GM18870 (cell line): Measurements from ENCODE around the gene CELF1.
"Not testable (repeated sequence)": the region's sequence is repeated elsewhere in the genome, so short reads cannot be mapped to it uniquely, and the experiment has no call there.

Experiments
- ATAC-seq: cut with Tn5 transposase; IDR thresholded peaks from one replicate; pipeline ENCODE4 v1.9.1; 2021; ENCODE audit warnings: moderate library complexity; ENCODE audit not compliant: unreplicated experiment

CELF1 gene

DNA sequence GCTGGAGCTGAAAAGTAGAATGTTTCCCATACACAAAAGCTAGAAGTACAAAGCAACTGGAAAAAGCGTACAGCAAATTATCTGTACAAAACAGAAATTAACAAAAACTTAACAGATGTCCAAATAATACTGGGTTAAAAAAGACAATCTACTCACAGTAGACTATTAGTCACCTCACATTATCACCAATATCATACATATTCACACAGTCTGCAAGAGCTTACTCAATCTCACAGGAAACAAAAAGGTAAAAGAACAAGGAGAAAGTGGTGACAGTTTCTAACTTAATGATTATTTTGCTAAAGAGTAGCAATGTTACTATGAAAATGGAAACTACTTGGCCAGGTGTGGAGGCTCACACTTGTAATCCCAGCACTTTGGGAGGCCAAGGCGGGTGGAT lies 11.9 kb downstream of the CELF1 start:
- ATAC-seq = no peak

DNA sequence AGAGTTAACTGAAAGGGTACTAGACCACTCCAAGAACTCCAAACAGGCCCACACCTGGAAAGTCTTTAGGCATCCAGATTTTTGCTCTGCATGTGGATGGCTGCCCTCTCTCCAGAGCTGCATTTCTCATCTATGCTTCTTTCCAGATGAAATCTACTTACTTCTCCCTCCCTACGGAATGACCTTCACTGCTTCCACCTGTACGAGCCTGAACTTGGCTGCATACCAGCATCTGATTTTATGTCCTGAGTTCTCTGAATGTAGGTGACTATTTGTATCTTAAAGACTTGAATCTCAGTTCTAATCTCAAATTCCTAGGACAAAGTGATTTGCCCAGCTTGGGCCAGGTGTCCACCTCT lies 13.3 kb downstream of the CELF1 start:
- ATAC-seq = no peak

DNA sequence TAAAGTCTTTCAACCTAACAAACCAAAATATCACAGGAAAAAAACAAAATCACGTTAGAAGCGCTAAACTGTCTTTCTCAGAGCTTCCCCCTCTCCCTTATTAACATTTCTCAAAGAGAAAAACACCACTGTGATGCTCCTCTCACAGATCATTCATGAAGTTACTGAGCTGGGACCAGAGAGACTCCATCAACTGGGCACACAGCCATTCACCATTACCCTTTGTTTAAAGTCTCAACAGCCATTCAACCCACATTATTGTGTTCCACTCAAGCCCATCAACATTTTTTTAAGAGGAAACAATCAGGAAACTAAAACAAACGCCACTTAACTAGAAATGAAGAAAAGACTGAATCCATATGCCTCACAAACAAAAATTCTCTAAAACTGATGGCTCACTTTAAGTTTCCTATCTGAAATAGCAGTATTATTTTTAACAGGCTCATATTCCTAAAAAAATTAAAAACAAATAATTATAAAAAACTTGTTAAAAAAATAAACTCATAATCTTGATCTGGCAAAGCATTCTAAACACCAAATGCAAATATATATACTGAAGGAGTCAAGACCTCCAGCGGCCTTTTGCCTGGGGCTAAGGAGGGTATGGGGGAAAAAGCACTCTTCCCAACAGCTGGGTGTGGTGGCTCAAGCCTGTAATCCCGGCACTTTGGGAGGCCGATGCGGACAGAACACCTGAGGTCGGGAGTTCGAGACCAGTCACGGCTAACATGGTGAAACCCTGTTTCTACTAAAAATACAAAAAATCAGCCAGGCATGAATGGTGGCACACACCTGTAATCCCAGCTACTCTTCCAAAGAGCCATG lies 14.0 kb downstream of the CELF1 start:
- ATAC-seq = no peak

DNA sequence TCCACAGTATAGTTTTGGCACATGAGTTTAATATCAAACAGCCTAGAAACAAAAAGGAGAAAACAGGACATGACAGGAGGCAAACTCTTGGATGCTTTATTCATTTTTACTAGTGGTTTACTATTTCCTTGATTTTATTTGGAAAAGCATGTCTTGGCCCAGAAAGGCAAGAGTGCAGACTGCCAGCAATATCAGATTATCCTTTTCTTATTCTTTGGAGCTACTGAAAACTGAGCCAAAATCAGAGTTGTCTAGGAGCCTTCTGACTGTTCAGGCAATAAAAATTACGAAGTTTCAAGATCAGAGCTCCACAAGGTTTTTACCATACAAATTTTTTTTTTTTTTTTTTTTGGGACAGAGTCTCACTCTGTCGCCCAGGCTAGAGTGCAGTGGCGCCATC lies 16.0 kb downstream of the CELF1 start:
- no peak for ATAC-seq

DNA sequence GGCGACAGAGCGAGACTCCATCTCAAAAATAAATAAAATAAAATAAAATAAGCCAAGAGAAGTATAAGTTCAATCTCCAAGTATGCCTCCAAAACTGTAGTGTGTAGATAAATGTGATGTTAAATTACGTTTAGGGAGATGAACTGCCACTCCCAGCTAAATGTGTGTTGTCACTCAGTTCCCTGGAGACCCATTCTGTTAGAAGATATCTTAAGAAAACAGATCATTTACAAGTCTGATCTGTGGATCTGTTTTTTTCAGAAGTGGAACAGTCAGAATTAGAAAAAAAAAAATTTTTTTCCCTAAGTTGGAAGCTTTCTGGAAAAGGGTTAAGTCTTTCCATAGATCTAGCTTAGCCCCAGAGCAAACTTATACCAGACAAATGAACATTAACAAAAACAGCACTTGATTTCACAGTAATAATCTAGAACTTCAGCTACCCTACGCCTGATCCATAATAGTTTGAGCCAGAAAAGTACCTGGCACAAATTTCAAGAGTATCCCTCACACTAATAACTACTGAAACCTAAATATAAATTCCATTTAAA lies 18.2 kb downstream of the CELF1 start:
- no peak for ATAC-seq

DNA sequence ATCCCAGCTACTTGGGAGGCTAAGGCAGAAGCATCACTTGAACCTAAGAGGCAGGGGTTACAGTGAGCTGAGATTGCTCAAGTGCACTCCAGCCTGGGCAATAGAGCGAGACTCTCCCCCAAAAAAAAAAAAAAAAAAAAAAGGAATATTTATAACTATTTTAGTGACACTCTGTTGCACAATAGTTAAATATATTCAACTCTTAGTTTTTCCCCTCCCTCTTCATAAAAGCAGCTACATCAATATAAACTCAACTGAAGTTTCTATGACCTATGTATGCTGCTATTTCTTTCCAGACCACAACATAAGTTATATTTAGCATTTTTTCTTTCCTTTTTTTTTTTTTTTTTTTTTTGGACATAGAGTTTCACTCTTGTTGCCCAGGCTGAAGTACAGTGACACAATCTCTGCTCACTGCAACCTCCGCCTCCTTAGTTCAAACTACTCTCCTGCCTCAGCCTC lies 19.2 kb downstream of the CELF1 start:
- ATAC-seq = no peak

DNA sequence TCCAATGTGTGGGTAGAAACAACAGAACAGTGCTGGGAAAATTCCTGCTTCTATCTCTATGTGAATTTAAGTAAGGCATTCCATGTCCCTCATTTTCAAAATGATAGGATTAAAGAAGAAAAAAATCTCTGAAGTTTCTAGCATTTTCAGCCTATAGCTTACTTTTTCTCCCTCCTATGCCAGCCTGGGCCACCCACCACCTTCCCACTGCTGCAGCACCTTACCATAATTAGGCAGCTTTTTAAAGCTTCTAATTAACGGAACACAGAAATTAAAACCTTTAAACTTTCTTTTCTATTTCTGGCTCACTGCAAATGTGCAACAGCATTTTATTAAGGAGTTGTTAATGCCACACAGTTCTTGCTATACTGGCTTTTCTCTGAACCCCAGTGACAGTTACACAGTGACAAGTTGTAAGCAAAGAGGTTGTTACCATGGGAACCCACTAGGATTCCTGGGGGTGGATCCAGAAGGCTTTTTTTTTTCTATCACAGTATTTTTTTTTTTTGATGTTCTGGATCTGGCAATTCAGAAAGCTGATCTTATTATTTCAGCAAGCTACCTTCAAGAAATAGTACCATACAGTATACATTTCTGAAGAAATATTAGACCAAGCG lies 20.2 kb downstream of the CELF1 start:
- no peak for ATAC-seq

DNA sequence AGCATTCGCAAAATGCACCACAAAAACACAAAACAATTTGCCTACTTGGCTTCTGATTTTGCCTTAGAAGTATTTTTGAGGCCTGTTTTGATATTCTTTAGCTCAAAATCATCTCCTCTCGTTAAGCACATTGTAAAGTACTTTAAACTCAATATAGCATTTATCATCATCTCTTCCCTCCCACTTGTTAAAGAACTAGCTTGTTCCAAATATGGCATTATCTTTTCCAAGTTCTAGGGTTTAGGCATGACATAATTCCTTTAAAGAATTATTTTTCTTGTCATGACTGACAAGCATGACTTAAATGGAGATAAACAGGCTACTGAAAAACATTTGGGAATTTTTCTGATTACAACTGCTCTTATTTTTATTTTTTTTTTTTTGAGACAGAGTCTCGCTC lies 21.3 kb downstream of the CELF1 start:
- ATAC-seq = no peak

DNA sequence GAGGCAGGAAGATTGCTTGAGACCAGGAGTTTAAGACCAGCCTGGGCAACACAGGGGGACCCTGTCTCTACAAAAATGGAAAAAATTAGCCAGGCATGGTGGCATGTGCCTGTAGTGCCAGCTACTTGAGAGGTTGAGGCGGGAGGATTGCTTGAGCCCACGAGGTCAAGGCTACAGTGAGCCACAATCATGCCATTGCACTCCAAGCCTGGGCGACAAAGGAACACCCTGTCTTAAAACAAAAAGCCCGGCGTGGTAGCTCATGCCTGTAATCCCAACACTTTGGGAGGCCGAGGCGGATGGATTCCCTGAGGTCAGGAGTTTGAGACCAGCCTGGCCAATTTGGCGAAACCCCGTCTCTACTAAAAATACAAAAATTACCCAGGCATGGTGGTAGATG lies 22.2 kb downstream of the CELF1 start:
- not testable (repeated sequence) for ATAC-seq

DNA sequence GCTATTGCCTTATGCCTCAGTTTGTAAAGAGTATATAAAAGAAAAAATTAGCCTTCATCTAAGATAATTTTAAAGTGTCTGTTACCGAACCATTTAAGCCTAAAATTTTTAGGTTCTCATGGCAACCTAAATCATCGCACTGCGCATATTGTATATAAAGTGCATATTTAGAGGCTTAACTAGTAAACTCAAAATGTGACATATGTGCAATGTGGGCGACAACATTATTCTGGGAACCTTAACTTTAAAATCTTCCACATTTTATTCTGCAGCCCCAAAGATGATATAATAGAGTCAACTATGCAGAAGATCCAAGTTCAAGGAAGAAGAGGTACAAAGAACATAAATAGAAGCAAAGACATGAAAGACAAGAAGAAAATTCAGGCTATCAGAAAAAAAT lies 23.0 kb downstream of the CELF1 start:
- ATAC-seq = no peak

DNA sequence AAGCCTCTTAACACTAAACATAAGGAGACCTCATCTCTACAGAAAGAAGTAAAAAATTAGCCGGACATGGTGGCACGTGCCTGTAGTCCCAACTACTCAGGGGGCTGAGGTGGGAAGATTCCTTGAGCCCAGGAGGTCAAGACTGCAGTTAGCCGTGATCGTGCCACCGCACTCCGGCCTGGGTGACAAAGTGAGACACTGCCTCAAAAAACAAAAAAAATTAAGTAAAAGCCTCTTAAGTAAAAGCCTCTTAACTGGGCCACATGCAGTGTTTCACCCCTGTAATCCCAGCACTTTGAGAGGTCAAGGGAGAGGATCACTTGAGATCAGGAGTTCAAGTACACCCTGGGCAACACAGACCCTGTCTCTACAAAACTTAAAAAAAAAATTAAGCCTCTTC lies 25.7 kb downstream of the CELF1 start:
- no peak for ATAC-seq

DNA sequence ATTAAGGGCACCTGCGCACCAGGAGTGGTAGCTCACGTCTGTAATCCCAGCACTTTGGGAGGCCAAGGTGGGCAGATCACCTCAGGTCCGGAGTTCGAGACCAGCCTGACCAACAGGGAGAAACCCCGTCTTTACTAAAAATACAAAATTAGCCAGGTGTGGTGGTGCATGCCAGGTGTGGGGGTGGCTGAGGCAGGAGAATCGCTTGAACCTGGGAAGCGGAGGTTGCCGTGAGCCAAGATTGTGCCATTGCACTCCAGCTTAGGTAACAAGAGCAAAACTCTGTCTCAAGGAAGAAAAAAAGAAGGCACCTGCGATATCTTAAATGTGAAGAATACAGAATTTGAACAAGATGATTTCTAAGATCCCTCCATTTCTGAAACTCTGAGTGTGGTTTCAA lies 26.9 kb downstream of the CELF1 start:
- not testable (repeated sequence) for ATAC-seq

DNA sequence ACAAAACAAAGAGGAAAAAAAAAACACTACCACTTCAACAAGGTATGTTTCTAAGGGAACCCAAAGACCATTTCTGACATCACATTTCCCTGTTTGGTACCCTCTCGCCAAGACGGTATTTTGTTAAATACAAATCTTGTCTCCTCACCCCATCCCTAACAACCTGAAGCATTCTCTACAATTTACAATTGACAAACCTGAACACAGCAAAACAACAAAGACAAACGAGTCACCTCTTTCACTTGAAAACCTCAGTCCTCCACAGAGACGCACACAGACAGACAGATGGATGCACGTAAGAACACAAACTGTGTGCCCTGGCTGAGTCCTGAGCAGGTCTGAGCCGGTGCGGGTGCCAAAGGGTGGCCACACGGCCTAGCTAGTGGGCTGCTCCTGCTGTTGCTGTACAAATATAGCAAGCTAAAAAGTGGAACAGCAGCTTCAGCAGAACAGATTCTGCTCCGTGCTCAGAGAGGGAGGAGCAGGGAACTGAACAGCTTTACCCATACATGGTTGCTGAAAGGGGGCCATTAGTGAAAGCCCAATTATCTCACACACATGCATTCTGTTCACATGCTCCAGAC lies 28.5 kb downstream of the CELF1 start:
- ATAC-seq = no peak

DNA sequence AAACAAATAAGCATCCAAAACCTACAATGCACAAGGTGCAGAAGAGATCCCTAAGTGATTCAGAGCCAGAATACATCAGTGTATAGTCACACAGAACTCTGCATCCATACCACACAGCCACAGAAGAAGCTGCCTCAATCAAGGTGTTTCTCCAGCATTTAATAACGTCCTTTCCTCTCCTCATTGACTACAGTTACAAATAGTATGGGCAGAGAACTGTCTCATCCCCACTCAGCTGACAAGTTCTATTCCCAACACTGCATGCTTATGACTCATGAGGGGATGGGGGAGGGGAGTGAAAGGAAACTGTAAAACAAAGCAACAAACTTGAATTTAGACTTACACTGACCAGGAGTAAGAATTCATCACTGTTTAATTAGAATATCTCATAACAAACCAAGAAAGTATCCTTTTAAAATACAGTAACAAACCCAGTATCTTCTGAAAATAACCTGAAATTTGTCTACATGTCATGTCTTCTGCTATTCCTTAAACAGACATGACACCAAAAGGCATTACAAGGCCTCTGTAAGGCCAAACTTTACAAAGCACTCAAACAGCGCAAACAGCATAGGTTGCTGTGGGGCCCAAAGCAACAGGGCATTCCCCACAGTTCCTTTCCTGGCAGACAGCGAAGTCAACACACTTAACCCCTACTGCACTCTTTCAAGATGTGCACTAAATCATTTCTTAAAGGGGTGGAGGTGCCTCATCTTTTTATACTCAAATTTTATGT lies 29.3 kb downstream of the CELF1 start:
- no peak for ATAC-seq

DNA sequence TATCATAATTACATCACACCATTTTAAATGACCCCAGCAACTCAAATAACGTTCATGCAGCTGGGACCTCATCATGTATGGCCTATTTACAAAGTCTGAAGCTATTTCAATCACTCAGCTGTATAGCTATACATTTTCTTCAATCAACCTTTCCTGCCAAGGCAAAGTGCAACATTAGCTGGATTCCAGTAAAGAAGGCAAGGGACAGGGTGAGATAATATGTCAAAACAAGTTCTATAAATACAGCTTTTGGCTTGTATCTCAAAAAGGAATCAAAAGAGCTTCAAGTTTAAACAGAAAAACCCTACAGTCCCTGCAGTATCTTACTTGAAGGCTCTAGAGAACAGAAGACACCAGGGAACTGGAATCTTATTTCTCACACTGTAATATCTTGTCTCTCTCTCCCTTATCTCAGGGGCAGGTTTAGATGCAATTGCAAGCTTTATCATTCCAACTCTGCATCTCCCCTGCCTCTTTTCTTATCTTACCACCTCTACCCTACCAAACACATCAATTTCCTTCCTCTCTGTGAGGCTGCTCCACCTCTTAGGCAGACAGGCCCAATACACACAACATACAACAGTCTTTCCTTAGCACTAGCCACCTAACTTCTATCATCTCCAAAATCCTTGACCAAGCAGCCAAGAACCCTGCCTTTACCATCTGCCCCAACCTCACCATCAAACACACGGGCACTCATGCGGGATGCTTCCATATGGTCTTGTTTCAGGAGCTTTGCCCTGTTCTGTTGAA lies 34.5 kb downstream of the CELF1 start:
- ATAC-seq = no peak

DNA sequence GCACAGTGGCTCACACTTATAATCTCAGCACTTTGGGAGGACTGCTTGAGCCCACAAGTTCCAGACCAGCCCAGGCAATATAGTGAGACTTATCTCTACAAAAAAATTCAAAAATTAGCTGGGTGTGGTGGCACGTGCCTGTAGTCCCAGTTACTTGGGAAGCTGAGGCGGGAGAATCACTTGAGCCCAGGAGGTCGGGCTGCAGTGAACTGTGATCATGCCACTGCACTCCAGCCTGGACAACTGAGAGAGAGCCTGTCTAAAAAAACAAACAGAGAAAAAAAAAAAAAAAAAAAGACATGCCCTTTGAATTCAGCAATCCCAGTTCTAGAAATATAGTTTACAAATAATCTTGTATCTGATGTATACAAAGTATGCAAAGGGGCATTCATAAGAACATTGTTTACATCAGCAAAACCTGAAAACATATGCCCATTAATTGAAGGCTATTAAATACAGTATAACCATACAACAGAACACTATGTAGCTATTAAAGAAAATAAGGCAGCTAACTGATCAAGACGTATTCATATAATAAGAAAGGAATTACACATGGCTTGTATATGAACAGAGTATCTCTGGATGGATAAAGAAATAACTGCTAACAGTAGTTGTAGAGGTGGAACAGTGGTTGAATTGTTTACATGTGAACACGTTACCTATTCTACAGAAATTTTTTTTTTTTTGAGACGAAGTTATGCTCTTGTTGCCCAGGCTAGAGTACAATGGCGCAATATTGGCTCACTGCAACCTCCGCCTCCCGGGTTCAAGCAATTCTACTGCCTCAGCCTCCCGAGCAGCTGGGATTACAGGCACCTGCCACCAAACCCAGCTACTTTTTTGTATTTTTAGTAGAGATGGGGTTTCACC lies 35.7 kb downstream of the CELF1 start:
- ATAC-seq = no peak

DNA sequence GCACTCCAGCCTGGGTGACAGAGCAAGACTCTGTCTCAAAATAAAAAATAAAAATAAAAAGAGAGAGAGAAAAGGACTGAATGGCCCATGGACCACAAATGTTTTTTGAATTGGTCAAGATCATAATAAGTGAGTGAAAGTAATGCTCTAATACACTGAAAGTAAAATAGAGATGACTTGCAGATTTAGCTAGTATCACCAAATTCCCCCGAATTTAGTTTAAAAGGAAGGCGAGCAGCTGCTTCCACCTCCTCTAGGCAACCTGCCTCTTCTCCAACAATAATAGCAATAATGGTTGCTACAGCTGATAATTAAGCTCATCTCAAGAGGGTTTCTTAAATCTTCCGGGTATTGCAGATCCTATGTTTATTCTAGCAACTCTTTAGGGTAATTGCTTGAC lies 36.8 kb downstream of the CELF1 start:
- no peak for ATAC-seq

DNA sequence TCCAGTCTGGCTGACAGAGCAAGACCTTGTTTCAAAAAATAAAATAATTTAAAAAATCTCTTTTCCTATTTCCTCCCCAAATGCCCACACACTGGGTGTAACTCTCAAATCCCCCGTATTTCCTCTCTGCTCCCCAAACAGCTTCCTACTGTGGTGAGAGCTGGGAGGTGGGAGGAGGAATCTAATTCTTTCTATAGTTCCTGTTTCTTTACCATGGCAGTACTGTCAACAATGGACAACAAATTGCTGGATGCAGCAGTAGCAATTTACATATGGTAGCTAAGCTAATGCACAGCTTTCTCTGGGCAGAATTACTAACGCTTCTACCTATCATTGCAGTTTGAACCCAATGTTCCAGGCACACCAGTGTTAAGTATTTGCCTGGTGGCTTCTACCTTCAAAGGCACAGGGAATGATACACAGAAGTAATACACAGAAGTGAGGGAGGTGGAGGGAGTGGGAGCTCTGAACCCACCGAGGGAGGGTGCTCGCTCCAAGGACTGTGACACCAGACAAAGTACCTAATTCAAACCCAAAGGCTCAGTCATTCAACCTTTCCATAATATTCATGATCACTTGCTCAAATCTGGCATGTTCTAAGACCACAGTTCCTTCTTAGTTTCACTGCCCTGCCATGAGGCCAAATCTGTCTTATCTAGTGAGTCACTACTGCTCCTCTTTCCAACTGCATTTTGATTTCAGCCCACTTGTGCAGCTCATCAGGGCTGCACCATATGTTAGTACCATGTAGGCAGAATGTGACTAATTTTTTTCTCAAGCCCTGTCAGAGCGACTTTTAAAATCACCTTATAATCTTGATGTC lies 37.9 kb downstream of the CELF1 start:
- peak; percentile 67 for ATAC-seq

DNA sequence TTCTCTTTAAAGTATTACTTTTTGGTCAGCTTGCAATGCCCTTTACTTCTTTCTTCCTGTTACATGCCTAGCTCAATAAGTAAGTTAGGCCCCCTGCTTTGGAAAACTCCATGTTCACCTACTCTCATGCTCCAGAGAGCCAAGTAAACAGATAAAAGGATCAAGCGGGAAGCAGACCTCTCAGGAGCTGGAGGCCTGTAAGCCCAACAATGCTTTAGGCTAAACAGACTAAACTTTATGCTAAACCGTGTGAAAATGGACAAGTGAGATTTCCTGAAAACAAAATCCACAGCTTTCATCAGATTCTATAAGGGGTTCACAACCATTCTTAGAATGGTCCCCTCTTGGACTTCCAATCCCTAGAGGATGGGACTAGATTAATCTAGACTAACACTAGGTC lies 40.2 kb downstream of the CELF1 start:
- ATAC-seq = no peak
